Measurements from ENCODE around the gene CISH.

- TF ChIP-seq, protein P1, sequence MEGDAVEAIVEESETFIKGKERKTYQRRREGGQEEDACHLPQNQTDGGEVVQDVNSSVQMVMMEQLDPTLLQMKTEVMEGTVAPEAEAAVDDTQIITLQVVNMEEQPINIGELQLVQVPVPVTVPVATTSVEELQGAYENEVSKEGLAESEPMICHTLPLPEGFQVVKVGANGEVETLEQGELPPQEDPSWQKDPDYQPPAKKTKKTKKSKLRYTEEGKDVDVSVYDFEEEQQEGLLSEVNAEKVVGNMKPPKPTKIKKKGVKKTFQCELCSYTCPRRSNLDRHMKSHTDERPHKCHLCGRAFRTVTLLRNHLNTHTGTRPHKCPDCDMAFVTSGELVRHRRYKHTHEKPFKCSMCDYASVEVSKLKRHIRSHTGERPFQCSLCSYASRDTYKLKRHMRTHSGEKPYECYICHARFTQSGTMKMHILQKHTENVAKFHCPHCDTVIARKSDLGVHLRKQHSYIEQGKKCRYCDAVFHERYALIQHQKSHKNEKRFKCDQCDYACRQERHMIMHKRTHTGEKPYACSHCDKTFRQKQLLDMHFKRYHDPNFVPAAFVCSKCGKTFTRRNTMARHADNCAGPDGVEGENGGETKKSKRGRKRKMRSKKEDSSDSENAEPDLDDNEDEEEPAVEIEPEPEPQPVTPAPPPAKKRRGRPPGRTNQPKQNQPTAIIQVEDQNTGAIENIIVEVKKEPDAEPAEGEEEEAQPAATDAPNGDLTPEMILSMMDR (conservative IDR thresholded peaks at IDR 0.05; ENCODE audit: low read depth, low read length): no peak
- TF ChIP-seq POLR2A (IDR thresholded peaks at IDR 0.05; ENCODE audit: low read depth, low read length): no peak
- no peak for TF ChIP-seq NFE2L2 (IDR thresholded peaks at IDR 0.05; ENCODE audit: low read depth, low read length)
- TF ChIP-seq MAZ (IDR thresholded peaks at IDR 0.05; ENCODE audit: borderline replicate concordance, low read depth, low read length): no peak
- TF ChIP-seq USF2 (IDR thresholded peaks at IDR 0.05; ENCODE audit: low read depth, low read length): no peak
- TF ChIP-seq MXI1 (IDR thresholded peaks at IDR 0.05; ENCODE audit: borderline replicate concordance, low read depth, low read length): no peak
- TF ChIP-seq RFX5 (IDR thresholded peaks at IDR 0.05; ENCODE audit: low read depth, low read length): no peak
- TF ChIP-seq RAD21 (IDR thresholded peaks at IDR 0.05; ENCODE audit: low read length): no peak
- no peak for TF ChIP-seq MAFK (IDR thresholded peaks at IDR 0.05; ENCODE audit: low read depth, low read length)
- no peak for TF ChIP-seq CEBPB (IDR thresholded peaks at IDR 0.05; ENCODE audit: low read depth, low read length)
Observed at GRCh38 chr3:50591196-50591741, 20.3 kb downstream of the CISH start.
